Right lobe of liver (tissue), 4 donors: ENCODE data around the gene IFI44L.

ENCODE experiments used
- CTCF ChIP-seq, 4 donors: fragments of 200-600 bp in 3 of 4; fragments of 450-650 bp in 1 of 4; IDR thresholded peaks; one replicate each; pipeline versions ENCODE4 v1.5.1 to v1.8.0; 2016 to 2022; ENCODE audit warnings: antibody characterized with exemption in 4 of 4, mild to moderate bottlenecking in 2 of 4
- POLR2A ChIP-seq: fragments of 450-650 bp; IDR thresholded peaks from one replicate; pipeline ENCODE4 v1.6.1; 2017; ENCODE audit warnings: antibody characterized with exemption, mild to moderate bottlenecking
- donor health status: DM: no; HTN: no; CAD: no.
- donor health status: DM: no; HTN: no; CAD: no.
- donor health status: DM: no; HTN: yes; CAD: no.

GRCh38 chr1:78681265-78681664 lies 61.0 kb downstream of the IFI44L start:
- TF ChIP-seq CTCF (IDR thresholded peaks at IDR 0.05) (no peak), POLR2A (no peak)
